Memory B cell (primary cell): ENCODE results near the gene RTN4RL1.

ENCODE experiments used
- ATAC-seq: fragments of 150-1000 bp; cut with Tn5 transposase; 2 replicates; pipeline ENCODE4 v1.10.0; 2021; ENCODE audit warnings: low read depth, mild to moderate bottlenecking, moderate library complexity
- DNase-seq, 2 donors: peaks; one replicate each; pipeline ENCODE4 v3.0.0; 2022; ENCODE audit warnings: low spot score in 2 of 2
- H3K27ac Mint-ChIP-seq: one replicate; pipeline ENCODE4 v1.8.0; 2022; ENCODE audit warnings: mild to moderate bottlenecking, moderate library complexity, mixed read lengths
- H3K27me3 Mint-ChIP-seq: one replicate; pipeline ENCODE4 v1.8.0; 2022; ENCODE audit warnings: mixed read lengths
- H3K36me3 Mint-ChIP-seq: one replicate; pipeline ENCODE4 v1.8.0; 2022; ENCODE audit warnings: mild to moderate bottlenecking, mixed read lengths
- H3K4me1 Mint-ChIP-seq: one replicate; pipeline ENCODE4 v1.8.0; 2022; ENCODE audit warnings: mixed read lengths
- H3K4me3 Mint-ChIP-seq: one replicate; pipeline ENCODE4 v1.8.0; 2022; ENCODE audit warnings: mild to moderate bottlenecking, moderate library complexity, mixed read lengths
- H3K9me3 Mint-ChIP-seq: one replicate; pipeline ENCODE4 v1.8.0; 2022; ENCODE audit warnings: mixed read lengths

The RTN4RL1 gene

GRCh38 chr17:2043785-2044184, 18.7 kb upstream of the RTN4RL1 start:
- H3K27ac Mint-ChIP-seq = no peak overlapping the region
- peaks cover 4% of the 10 kb centered on the region for H3K27me3 Mint-ChIP-seq
- no peak for ATAC-seq
- peaks cover 11% of the 10 kb centered on the region for H3K36me3 Mint-ChIP-seq
- DNase-seq = no peak
- H3K4me1 Mint-ChIP-seq = peaks cover 19% of the 10 kb centered on the region
- H3K4me3 Mint-ChIP-seq = no peak overlapping the region
- H3K9me3 Mint-ChIP-seq = no peaks in the 10 kb centered on the region

- peak overlapping the region; percentile 98 for H3K27ac Mint-ChIP-seq
- DNase-seq (no peak), ATAC-seq (no peak)
- peaks cover 16% of the 10 kb centered on the region for H3K4me1 Mint-ChIP-seq
- H3K9me3 Mint-ChIP-seq = no peaks in the 10 kb centered on the region
- peak overlapping the region; percentile 98 for H3K4me3 Mint-ChIP-seq
- H3K27me3 Mint-ChIP-seq = peaks cover 1% of the 10 kb centered on the region
- peaks cover 11% of the 10 kb centered on the region for H3K36me3 Mint-ChIP-seq
Observed at GRCh38 chr17:2042933-2043332, 17.8 kb upstream of the RTN4RL1 start.

- H3K4me1 Mint-ChIP-seq = peaks cover 15% of the 10 kb centered on the region
- DNase-seq (no peak), ATAC-seq (no peak)
- no peaks in the 10 kb centered on the region for H3K27me3 Mint-ChIP-seq
- no peaks in the 10 kb centered on the region for H3K9me3 Mint-ChIP-seq
- H3K36me3 Mint-ChIP-seq = peaks cover 15% of the 10 kb centered on the region
- peak overlapping the region; percentile 98 for H3K4me3 Mint-ChIP-seq
- peak overlapping the region; percentile 98 for H3K27ac Mint-ChIP-seq
Observed at GRCh38 chr17:2042390-2042847, 17.3 kb upstream of the RTN4RL1 start.

GRCh38 chr17:2041561-2042389, 16.6 kb upstream of the RTN4RL1 start, which contains the start of gene OVCA2:
Gene OVCA2 (plus strand): TSS chr17:2042022. CDS start chr17:2042048, 26 bp downstream.
- peak; percentile 97 to 98 for DNase-seq
- ATAC-seq = peak; percentile 97
- peaks cover 15% of the 10 kb centered on the region for H3K4me1 Mint-ChIP-seq
- no peaks in the 10 kb centered on the region for H3K9me3 Mint-ChIP-seq
- H3K4me3 Mint-ChIP-seq = peak within 1 kb of the TSS; percentile 98
- H3K27ac Mint-ChIP-seq = peak within 1 kb of the TSS; percentile 98
- H3K36me3 Mint-ChIP-seq = peaks cover 18% of the 10 kb centered on the region
- H3K27me3 Mint-ChIP-seq = no peaks in the 10 kb centered on the region

- Mint-ChIP-seq H3K27ac (no peak overlapping the region), H3K4me3 (peak overlapping the region; percentile 98), H3K4me1 (peaks cover 15% of the 10 kb centered on the region), H3K27me3 (no peaks in the 10 kb centered on the region), H3K36me3 (peaks cover 23% of the 10 kb centered on the region), H3K9me3 (no peaks in the 10 kb centered on the region)
- no peak for ATAC-seq
- no peak for DNase-seq
Observed at GRCh38 chr17:2040942-2041560, 15.9 kb upstream of the RTN4RL1 start.

- peaks cover 23% of the 10 kb centered on the region for H3K36me3 Mint-ChIP-seq
- no peaks in the 10 kb centered on the region for H3K27me3 Mint-ChIP-seq
- H3K4me3 Mint-ChIP-seq = peak overlapping the region; percentile 50
- peak overlapping the region; percentile 24 for H3K27ac Mint-ChIP-seq
- peaks cover 15% of the 10 kb centered on the region for H3K4me1 Mint-ChIP-seq
- no peaks in the 10 kb centered on the region for H3K9me3 Mint-ChIP-seq
- ATAC-seq (no peak), DNase-seq (no peak)
Observed at GRCh38 chr17:2040219-2040827, 15.2 kb upstream of the RTN4RL1 start.

GRCh38 chr17:2037155-2037554, 12.0 kb upstream of the RTN4RL1 start:
- Mint-ChIP-seq H3K4me3 (no peak overlapping the region), H3K36me3 (peaks cover 15% of the 10 kb centered on the region), H3K9me3 (no peaks in the 10 kb centered on the region), H3K27me3 (no peaks in the 10 kb centered on the region), H3K27ac (no peak overlapping the region), H3K4me1 (peaks cover 8% of the 10 kb centered on the region)
- ATAC-seq (no peak), DNase-seq (no peak)

- Mint-ChIP-seq H3K27ac (no peak overlapping the region), H3K4me1 (peaks cover 13% of the 10 kb centered on the region), H3K36me3 (peaks cover 14% of the 10 kb centered on the region), H3K4me3 (no peak overlapping the region), H3K9me3 (no peaks in the 10 kb centered on the region), H3K27me3 (no peaks in the 10 kb centered on the region)
- ATAC-seq (no peak), DNase-seq (no peak)
Observed at GRCh38 chr17:2035541-2036488, 10.7 kb upstream of the RTN4RL1 start.

GRCh38 chr17:2034806-2035540, 9.8 kb upstream of the RTN4RL1 start:
- Mint-ChIP-seq H3K27me3 (no peaks in the 10 kb centered on the region), H3K4me1 (peaks cover 17% of the 10 kb centered on the region), H3K9me3 (no peaks in the 10 kb centered on the region), H3K4me3 (peak overlapping the region; percentile 46), H3K27ac (no peak overlapping the region), H3K36me3 (peaks cover 13% of the 10 kb centered on the region)
- ATAC-seq (no peak), DNase-seq (no peak)

- Mint-ChIP-seq H3K9me3 (no peaks in the 10 kb centered on the region), H3K4me1 (peaks cover 17% of the 10 kb centered on the region), H3K4me3 (no peak overlapping the region), H3K27me3 (no peaks in the 10 kb centered on the region), H3K36me3 (peaks cover 12% of the 10 kb centered on the region), H3K27ac (no peak overlapping the region)
- DNase-seq (no peak), ATAC-seq (no peak)
Observed at GRCh38 chr17:2034157-2034556, 9.0 kb upstream of the RTN4RL1 start.

GRCh38 chr17:2033153-2033552, 8.0 kb upstream of the RTN4RL1 start:
- peaks cover 1% of the 10 kb centered on the region for H3K27me3 Mint-ChIP-seq
- ATAC-seq (no peak), DNase-seq (no peak)
- peaks cover 12% of the 10 kb centered on the region for H3K36me3 Mint-ChIP-seq
- no peak overlapping the region for H3K4me3 Mint-ChIP-seq
- peaks cover 17% of the 10 kb centered on the region for H3K4me1 Mint-ChIP-seq
- H3K9me3 Mint-ChIP-seq = no peaks in the 10 kb centered on the region
- no peak overlapping the region for H3K27ac Mint-ChIP-seq

- Mint-ChIP-seq H3K4me1 (peaks cover 23% of the 10 kb centered on the region), H3K36me3 (peaks cover 2% of the 10 kb centered on the region), H3K9me3 (no peaks in the 10 kb centered on the region), H3K4me3 (peak overlapping the region; percentile 95), H3K27ac (peak overlapping the region; percentile 87), H3K27me3 (peaks cover 13% of the 10 kb centered on the region)
- peak; percentile 1 for ATAC-seq
- DNase-seq = no peak
Observed at GRCh38 chr17:2030779-2031163, 5.6 kb upstream of the RTN4RL1 start.
